ENCODE measurements around the gene OXSR1. TPM values are rescaled to one million over a fixed set of nuclear protein-coding genes. Genes with fewer than 3 reads are reported as not detected.

OXSR1 gene
- total RNA-seq, 1 donor from 2014 or later = 36.0 TPM

GRCh38 chr3:38276081-38276916 is 111.0 kb downstream of the OXSR1 start:
- Mint-ChIP-seq H3K27ac (ENCODE audit: unreplicated experiment) (no peak overlapping the region), H3K36me3 (ENCODE audit: low read depth, unreplicated experiment) (peaks cover 19% of the 10 kb centered on the region), H3K9me3 (ENCODE audit: unreplicated experiment) (no peaks in the 10 kb centered on the region), H3K4me3 (ENCODE audit: unreplicated experiment) (no peak overlapping the region), H3K27me3 (ENCODE audit: unreplicated experiment) (peaks cover 5% of the 10 kb centered on the region), H3K4me1 (ENCODE audit: unreplicated experiment) (peaks cover under 1% of the 10 kb centered on the region)
- no peak for TF ChIP-seq CTCF (IDR thresholded peaks at IDR 0.05; ENCODE audit: unreplicated experiment)
- no peak for DNase-seq (ENCODE audit: low spot score)

GRCh38 chr3:38276917-38277630 is 111.7 kb downstream of the OXSR1 start:
- Mint-ChIP-seq H3K36me3 (ENCODE audit: low read depth, unreplicated experiment) (peaks cover 19% of the 10 kb centered on the region), H3K27ac (ENCODE audit: unreplicated experiment) (no peak overlapping the region)

GRCh38 chr3:38278841-38279240 is 113.5 kb downstream of the OXSR1 start:
- peaks cover 5% of the 10 kb centered on the region for H3K27me3 Mint-ChIP-seq (ENCODE audit: unreplicated experiment)
- peaks cover 6% of the 10 kb centered on the region for H3K4me1 Mint-ChIP-seq (ENCODE audit: unreplicated experiment)
- no peak overlapping the region for H3K27ac Mint-ChIP-seq (ENCODE audit: unreplicated experiment)
- no peak overlapping the region for H3K4me3 Mint-ChIP-seq (ENCODE audit: unreplicated experiment)
- no peak for TF ChIP-seq CTCF (IDR thresholded peaks at IDR 0.05; ENCODE audit: unreplicated experiment)
- DNase-seq (ENCODE audit: low spot score) = no peak
- peaks cover 19% of the 10 kb centered on the region for H3K36me3 Mint-ChIP-seq (ENCODE audit: low read depth, unreplicated experiment)
- H3K9me3 Mint-ChIP-seq (ENCODE audit: unreplicated experiment) = no peaks in the 10 kb centered on the region

More at GRCh38 chr3:38276917-38277630, 111.7 kb downstream of the OXSR1 start:
- Mint-ChIP-seq H3K27me3 (ENCODE audit: unreplicated experiment) (peaks cover 5% of the 10 kb centered on the region), H3K4me3 (ENCODE audit: unreplicated experiment) (no peak overlapping the region), H3K4me1 (ENCODE audit: unreplicated experiment) (peaks cover 6% of the 10 kb centered on the region), H3K9me3 (ENCODE audit: unreplicated experiment) (no peaks in the 10 kb centered on the region)
- DNase-seq (ENCODE audit: low spot score) = no peak
- TF ChIP-seq CTCF (IDR thresholded peaks at IDR 0.05; ENCODE audit: unreplicated experiment) = no peak

GRCh38 chr3:38281895-38282686 is 116.8 kb downstream of the OXSR1 start, which contains the start of gene SLC22A14:
Gene SLC22A14, plus strand, starts transcription at chr3:38282294. Its CDS starts 23,733 bp downstream, at chr3:38306027.
- H3K27me3 Mint-ChIP-seq (ENCODE audit: unreplicated experiment) = no peaks in the 10 kb centered on the region
- no peak for DNase-seq (ENCODE audit: low spot score)
- peaks cover 19% of the 10 kb centered on the region for H3K36me3 Mint-ChIP-seq (ENCODE audit: low read depth, unreplicated experiment)
- no peaks in the 10 kb centered on the region for H3K9me3 Mint-ChIP-seq (ENCODE audit: unreplicated experiment)
- H3K27ac Mint-ChIP-seq (ENCODE audit: unreplicated experiment) = no peak within 1 kb of the TSS
- peak; percentile 17 for TF ChIP-seq CTCF (IDR thresholded peaks at IDR 0.05; ENCODE audit: unreplicated experiment)
- H3K4me1 Mint-ChIP-seq (ENCODE audit: unreplicated experiment) = peaks cover 6% of the 10 kb centered on the region
- H3K4me3 Mint-ChIP-seq (ENCODE audit: unreplicated experiment) = no peak within 1 kb of the TSS

Measured in endothelial cell (in vitro differentiated cells).